ENCODE results near the gene TTC7B.

Gene TTC7B

DNA sequence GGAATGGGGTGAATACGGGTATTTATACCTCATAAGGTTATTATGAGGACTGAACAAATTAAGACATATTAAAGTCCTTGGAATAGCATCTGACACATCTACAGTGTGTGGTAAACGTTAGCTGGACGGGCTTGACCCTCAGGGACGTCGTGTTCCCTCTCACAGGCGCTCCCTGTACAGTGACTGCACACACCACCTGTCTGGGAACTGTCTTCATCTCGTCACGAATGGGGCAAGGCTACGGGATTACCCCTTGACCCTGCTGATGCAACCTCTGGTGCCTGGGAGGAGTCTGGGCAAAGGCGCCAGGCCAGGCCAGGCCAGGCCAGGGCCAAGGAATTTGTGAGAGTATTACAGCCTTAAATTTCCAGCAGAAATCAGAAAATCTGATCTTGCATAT lies 228.3 kb downstream of the TTC7B start:
- no peak for DNase-seq

DNA sequence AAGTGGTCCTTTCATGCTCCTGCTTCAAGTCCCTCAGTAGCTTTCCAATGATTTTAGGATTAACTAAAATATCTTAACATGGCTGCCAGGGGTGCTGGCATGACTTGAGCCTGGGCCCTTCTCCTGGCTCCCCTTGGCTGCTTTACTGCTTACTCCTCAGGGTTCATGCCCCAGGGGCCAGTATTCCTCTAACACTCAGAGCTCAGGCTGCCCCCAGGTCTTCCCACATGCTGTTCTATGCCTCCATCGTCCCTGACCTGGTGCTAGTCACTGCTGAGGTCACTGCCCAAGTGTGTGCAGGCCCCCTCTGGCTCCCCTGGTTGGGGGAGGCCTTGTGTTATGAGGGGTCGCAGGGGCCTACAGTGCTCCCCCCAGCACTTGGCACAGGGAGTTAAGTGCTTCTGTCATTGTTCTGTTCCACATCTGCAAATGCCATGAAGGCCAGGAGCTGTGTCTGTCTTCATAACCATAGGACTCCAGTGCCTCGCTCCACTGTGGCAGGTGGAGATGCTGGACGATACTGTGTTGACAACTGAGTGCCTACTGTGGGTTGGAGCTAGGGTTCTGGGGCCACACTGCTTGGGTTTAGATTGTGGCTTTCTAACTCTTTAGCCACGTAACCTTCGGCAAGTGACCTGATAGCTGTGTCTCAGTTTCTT lies 228.8 kb downstream of the TTC7B start:
- no peak for DNase-seq

DNA sequence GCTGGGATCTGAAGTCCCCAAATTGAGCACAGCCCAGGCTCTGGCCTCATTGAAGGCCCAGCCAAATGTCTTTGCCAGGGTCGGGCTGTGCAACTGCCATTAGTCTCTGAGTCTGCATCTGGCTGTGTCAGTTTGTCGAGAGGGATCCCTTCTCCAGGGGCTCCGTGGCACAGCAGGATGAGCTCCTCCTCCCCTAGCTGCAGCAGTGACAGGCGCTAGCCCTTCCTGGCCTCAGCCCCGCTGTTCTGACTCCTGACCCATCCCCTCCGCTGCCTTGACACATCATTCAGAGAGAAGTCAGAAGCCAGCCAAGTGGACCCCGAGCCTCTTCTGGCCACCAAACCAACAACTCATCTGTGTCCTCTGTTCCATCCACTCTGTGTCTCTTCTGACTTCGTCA lies 231.1 kb downstream of the TTC7B start:
- DNase-seq, result no peak

DNA sequence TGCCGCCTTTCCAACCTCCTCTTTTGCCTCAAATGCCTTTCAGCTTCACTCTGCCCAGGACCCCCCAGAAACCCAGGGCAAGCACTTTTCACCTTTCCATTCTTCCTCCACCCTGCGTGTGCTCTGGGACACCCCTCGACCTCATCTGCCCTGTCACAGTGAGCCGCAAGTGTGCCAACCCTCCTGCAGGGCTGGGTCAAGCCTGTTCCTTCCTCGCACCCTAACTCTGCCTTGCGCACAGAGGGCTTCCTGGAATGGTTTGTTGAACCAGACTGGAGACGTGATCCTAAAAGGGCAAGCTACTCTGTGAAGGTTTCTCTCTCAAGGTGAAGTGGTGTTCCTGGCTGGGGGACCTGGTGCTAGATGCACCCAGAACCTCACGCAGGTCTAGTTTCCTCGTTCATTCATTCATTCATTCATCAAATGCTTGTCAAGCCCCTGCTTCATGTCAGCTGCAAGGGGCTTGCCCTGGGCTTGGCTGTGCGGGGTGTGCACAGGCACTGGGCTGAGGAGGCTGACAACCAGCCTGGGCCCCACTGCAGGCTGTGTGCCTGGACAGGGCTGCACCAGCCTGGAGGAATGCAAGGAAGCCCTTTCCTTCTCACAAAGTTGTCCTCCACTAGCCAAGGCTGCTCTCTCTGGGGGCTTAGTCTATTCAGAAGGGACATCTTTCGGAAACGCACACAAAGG lies 232.2 kb downstream of the TTC7B start:
- DNase-seq, result no peak

DNA sequence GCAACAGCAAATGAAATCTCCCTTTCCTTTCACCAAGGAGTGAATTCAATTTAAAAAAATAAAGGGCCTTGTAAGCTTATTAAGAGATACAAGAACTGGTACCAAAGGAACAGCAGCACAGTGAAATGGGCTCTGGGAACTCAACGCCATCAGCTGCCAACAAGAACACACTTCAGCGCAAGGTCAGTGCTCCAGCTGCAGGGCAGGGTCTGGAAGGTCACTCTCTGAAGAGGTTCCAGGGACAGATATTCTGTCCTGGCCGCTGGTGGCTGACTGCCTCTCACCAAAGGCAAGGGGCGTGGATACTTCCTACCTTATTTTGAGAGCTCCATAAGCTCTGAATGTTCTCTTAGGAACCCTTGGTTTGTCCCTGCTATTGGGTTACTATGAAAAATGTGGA lies 232.8 kb downstream of the TTC7B start:
- no peak for DNase-seq

DNA sequence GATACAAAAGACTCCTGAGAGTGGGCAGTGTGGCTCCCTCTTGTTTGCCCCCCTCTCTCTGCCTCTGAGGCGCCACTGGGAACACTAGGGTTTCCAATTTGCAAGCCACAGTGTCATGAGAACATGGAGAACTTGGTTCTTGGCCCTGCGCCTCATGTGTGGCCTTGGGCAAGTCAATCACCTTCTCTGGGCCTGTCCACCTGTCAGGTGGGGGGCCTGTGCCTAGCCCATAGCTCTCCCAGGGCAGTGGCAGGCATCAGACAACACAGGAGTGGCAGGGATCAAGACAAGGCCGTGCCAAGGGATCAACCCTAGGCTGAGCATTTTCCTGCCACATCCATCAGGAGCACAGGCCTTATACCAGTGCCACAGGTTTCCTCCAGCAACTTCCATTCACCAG lies 234.1 kb downstream of the TTC7B start:
- no peak for DNase-seq

DNA sequence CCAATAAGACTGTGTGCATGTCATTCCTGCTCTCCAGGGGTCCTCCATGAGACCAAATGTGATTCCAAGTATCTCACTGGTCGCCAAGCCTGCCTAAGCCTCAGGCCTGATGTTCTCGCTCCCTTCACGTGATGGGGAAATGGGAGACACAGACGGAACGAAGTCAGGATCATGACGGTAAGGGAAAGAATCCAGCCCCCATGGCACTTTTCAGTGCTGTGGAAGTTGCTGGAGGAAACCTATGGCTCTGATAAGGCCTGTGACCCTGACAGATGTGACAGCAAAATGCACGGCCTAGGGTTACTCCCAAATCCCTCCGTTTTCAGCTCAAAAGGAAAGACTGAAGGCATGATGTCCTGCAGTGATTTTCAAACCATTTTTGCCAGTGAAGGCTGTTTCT lies 234.5 kb downstream of the TTC7B start:
- DNase-seq, result no peak

DNA sequence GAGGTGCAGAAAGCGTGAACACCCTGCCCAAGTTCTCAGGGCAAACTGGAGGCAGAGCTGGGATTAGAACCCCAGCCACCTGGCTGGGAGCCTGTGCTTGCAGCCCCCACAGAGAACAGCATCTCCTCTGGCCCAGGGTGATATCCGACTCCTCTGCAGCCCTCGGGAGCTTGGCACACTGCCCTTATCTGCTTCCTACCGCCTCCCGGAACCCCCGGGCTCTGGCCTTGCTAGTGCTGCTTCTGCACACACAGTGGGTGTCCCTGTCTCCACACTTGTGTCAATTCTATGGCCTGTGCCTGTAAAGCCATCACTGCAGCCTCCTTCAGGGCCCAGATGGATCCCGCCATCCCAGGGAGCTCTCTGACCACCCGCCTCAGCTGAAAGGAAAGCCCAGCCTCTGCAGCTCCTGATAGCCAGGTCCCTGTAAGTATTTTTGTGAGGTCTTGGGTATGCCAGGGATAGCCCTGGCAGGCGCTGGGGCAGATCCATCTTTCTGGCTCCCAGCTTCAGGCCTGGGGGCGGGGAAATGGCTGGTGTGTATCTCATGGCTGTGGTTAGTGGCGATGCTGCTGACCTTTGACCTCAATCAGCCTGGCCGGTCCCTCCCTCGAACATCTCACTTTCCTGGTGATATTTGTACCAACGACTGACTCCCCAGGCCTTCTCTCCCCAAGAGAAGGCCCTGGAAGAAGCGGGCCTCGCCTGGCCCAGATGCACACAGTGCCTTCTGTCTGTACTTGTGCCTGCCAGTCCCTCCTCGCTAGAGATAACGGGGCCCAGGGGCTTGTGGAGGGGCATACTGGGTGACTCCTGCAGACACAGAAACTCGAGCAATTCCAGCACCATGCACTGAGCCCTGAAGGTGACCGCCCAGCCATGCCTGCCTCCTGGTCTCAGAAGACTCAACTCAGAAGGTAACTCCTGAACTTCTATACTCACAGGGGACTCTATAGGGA lies 235.6 kb downstream of the TTC7B start:
- no peak for DNase-seq

DNA sequence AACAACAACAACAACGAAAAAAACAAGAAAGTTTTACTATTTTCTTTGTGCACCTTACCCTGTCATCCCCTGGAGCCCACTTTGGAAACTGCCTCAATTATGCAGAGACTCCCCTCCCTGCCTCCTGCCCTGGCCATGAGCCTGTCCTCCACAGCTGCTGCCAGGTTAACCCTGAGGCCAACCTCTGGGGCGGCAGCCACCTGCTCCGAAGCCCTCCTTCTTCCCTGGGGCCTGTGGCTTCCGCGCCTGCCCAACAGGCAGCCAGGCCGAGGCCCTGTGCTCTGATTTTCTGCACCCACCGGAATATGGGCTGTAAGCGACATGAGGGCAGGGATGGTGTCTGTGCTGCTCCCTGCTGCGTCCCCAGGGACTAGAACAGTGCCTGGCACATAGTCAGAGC lies 236.4 kb downstream of the TTC7B start:
- DNase-seq, result no peak

DNA sequence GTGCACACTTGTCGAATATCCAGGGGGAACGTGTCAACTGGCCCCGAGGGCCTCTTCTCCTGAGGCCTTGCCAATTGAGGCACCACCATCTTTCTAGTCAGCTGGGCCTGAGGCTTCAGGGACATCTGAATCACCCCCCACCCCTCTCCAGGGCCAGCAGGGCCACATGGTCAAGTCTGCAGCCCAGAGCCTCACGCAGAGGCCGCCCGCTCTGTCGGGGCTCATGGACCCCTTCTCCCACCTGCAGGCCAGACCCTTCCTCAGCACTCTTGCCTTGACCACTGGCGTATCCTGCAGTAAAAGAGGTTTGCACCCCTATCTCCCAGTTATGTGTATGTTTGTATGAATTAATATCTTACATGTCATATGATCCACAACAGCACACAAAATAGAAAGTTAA lies 237.1 kb downstream of the TTC7B start:
- DNase-seq, result no peak

DNA sequence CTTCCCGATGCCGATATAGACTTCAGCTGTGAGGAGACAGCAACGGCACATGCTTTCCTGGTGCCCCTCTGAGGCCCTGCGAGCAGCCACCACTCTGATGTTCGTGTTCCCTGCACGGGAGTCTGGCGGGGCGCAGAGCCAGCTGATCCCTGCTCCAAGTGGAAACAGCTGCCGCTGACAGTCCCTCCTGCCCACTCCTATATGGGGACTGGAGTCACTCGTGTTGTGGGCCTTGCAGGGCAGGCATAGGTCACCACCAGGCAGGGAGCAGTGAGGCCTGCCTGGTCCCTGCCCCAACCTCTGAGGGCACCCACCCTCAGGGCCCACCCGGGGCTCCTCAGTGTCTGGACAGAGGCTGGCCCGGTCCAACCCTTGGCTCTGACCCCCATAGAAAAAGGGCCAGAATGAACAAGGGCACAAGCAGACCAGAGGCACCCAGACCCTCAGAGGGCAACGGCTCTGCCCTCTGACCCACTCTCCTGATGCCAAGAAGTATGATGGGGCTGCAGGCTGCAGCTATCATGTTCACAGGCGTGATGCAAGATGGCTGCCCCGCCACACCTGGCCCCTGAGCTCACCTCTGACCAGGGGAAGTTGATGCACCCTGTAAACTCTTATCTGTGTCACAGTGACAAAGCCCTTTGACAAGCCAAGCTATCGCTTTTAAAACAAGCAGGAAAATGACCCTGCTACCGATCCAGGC lies 237.8 kb downstream of the TTC7B start:
- no peak for DNase-seq

DNA sequence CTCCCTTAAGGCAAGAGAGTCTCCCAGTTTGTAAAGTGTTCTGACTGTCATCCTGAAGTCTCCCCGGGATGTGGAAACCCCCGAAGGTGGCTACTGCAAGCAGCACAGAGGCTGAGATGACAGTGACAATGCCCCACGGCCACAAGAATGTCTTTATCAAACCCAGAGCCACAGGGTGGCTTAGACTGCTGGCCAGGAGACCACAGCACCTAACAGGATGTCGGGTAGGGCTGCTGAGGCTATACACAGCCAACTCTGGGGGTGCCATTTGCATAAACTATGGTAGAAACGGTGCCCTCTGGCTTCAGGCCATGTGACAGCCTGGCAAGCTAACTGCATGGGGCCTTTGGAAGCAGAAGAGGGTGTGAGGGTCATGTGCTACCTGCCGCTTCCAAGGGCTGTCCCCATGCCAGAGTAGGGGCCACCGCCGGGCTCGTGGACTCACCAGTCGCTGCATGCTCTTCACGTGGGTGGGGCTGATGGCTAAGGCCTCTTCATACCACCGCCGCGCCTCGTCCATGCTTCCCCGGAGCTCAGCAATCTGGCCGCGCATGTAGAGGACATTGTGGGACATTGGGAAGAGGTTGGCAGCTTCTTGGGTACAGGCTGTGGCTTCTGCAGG lies 238.5 kb downstream of the TTC7B start:
- DNase-seq, result no peak

DNA sequence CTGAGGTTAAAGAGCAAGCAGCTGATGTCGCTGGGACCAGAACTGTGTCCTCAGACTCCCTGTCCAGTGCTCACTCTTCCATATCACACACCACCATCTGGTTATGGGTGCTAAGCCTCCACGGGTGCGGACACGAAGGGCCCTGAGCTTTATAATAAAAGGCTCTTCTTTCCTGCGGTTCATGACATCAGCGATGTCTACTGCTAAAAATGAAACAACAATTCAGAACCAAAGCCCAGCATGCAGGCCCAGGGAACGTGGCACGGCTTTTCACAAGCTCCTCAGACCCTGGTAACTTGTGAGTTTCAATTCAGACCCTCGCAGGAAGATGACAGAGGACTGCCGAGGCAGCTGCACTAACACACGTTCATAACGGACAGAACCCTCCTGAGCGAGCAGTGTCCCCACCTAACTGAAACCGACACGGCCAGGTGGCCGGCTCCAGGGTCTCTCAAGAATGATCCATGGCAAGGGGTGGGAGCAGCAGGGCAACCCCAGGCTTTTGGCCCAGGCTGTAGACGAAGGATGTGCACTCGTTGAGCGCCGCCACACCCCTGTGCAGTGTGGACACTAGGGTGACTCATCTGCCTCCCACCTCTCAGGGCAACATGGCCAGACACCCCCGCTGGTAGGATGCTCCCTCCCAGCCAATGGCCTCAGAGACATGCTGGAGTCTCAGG lies 239.1 kb downstream of the TTC7B start:
- DNase-seq, result no peak

DNA sequence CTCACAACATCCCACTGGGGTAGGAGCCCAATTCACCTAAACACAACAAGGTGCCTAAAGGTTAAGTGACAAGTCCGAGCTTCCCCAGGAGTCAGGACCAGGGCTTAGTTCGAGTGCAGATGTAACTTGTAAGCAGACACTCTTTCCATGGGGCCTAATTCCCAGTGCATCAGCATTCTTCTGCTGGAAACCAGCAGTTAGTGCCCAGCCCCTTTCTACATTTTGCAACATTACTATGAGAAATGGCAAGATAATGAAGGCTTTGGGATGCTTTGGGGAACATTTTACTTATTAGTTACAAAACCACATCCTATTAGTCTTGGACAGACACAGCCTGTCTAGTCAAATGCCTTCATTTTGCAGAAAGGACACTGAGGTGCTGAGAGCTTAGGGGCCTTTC lies 239.6 kb downstream of the TTC7B start:
- no peak for DNase-seq

DNA sequence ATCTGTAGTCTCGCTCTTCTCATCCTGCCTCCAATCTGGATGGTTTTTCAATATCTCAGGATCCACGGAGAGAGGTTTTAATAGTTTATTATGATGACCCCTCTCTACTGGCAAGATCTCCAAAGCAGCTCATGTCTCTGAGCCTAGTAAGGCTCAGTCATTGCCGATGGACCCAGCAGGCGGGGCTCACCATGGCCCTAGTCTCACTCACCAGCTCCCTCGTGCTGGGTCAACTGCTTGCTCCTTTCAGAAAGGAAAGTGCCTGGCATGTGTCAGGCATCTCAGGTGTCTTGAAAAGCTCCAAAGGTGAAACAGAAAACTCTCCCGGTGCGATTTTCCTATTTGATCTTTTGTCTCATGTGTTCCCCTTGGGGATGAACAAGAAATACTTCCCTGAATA lies 240.4 kb downstream of the TTC7B start:
- no peak for DNase-seq

DNA sequence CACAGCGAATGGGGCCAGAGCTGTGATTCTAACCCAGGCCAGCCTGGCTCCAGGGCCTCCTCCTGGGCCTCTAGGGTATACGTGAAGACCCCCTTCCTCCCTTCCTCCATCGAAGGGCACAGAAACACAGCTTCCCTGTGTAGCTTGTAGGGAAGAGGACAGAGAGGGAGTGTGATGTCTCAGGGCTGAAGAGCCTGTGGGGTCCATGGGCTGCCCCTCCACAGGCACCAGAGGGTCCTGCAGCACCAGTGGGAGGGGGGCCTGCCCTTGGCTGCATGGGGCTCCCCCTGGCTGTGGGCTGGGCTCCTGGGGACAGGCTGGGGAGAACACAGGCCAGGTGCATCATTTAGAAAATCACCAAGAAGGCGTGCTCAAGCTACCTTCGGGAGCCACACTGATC lies 240.9 kb downstream of the TTC7B start:
- no peak for DNase-seq

DNA sequence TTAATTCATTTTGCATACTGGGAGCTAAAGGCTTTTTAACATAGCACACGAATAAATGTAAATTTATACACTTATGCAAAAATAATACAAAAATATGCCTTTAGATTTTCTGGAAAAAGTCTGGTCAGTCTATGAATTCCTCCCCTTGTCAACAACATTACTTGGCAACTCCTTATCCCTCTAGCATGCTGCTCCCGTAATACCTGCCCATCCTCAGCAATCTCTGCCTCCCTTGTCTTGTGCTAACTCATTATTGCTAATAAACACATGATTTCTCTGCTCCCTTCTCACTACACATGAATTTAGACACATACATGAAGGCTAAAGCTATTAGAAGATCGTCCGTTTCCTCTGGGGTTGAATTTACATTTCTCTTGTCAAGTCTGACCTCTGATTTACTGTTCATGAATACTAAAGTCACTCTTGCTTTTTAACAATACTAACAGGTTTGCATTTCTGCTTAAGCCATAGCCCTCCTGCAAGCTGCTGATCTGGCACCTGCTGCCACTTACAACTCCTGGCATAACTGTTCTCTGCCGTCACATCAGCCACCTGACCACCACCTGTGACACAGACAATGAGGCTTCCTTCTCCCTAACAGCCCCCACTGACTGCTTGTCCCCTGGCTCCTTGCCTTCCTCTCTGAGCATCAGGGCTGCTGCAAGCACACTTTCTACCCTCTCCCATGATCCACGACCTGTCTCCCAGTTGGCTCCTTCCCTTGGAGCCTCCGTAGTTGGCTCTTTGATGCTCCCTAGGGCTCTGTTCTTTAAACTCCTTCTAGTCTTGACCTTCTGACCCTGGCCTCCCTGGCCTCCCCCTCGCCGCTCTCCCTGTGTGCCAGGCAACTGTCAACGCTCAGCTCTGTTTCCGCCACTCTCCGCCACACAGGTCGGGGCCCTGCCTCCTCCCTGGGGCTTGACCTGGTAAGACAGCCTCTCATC lies 241.8 kb downstream of the TTC7B start:
- no peak for DNase-seq

DNA sequence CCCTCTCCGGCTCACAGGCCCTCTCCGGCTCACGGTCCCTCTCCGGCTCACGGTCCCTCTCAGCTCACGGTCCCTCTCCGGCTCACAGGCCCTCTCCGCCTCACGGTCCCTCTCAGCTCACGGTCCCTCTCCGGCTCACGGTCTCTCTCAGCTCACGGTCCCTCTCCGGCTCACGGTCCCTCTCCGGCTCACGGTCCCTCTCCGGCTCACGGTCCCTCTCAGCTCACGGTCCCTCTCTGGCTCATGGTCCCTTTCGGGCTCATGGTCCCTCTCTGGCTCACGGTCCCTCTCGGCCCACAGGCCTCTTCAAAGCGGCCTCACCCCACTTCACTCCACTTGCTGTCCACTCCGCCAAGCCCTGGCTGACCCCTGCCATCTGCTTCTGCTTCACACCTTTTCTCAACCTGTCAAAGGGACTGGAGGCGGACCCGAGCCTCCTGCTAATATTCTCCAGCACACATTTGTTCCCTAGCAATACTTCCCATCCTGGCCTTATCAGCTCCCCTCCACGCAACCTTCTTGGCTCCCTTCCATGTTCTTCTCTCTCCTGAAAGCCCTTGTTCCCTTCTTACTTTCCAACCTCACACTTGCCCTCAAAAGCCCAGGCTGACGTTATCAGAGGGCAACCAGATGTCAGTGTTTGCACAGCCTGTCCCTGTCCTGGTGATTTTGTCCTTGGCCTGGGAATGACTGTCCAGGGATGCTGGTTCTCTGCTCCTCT lies 242.7 kb downstream of the TTC7B start:
- no peak for DNase-seq

DNA sequence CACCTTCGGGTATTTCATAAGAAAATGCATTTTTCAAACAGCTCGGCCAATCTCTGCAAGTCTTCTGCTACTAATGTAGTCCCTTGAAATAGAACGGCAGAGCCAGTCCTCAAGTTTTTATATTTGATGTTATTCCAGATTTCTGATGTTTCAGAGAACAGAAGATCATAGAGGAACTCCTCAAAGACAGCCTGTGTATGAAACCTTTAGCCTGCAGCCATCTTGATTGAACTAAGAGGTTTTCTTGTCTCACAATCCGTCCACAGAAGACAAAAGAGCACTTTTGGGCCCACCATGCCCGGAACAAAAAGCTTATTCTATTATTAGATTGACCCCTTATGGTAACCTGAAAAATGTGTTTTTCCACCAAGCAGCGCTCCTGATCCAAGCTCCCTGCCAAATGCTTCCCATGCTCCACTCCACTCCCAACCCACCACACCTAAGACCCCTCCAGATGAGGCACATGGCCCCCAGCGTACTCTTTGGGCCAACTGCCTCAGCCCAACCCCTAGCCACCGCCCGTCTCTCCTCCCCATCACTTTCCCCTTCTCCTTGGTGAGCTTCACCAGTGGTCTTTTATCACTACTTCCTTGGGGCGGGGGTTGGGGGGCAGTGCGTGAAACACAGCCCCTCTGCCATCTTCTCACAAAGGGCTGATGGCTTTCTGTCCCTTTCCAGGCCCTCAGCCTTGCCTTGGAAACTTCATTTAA lies 243.6 kb downstream of the TTC7B start:
- no peak for DNase-seq
